GM12892 (cell line): ENCODE results near the gene RAB23.

ENCODE experiments used
- POLR2A ChIP-seq: IDR thresholded peaks from 2 replicates; pipeline ENCODE4 v1.6.1; 2011; ENCODE audit warnings: low read depth, low read length, control low read depth
- POLR2AphosphoS5 ChIP-seq: IDR thresholded peaks from 2 replicates; pipeline ENCODE4 v1.6.1; 2011; ENCODE audit warnings: low read depth, low read length, control low read depth
- TAF1 ChIP-seq: IDR thresholded peaks from 2 replicates; pipeline ENCODE4 v1.6.1; 2011; ENCODE audit warnings: low read depth, mild to moderate bottlenecking, control low read depth, low read length, borderline replicate concordance

DNA sequence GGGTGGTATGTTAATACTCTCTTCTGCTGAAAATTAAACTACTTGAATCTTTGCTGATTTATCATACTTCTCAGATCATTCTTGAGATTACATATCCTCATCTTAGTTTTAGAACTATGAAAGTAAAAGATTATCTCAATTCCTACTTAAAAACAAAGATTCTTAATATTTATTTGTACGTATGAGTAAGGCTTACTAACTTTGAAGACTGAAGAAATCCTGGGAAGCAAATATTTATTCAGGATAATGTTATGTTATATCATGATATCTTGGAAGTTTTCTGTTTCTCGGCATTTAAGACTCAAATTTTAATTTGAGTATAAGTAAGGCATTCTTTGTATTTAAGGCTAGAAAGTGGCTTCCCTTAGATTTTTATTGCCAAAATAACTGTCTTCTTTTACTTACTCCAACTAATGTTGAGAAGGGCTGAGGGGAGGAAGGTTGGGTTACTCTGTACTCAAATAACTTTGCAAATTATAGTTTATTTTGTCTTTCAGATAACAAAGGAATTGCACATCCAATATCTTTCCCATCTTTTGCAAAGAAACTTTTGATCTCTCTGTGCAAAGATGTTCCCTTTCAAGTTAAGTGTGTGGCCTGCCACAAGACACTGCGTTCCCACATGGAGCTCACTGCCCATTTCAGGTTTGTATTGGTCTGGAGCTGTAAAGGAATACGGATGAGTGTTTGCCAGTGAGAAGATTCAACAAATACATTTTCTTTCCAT, 80.5 kb downstream of the RAB23 start:
- TF ChIP-seq POLR2A (no peak), TAF1 (no peak), POLR2AphosphoS5 (no peak)
